ENCODE results near the gene SIX5. TPM values are rescaled to one million over a fixed set of nuclear protein-coding genes. Genes with fewer than 3 reads are reported as not detected.
A peak's percentile ranks its signal among the peaks of the same experiment; 100 is the strongest.

SIX5 gene
- total and polyA plus RNA-seq, 5 donors from 2014 or later = 0.17 to 1.3 (median 0.25) TPM; not detected in 1

- Histone ChIP-seq H3K27ac (ENCODE audit: insufficient read depth, low read length, poor library complexity, severe bottlenecking) (peak overlapping the region; percentile 94), H3K4me3 (ENCODE audit: low read depth, low read length) (peak overlapping the region; percentile 78), H3K36me3 (ENCODE audit: control insufficient read depth, insufficient read depth, low read length) (peaks cover 13% of the 10 kb centered on the region), H3K27me3 (ENCODE audit: control insufficient read depth, insufficient read depth, low read length) (no peaks in the 10 kb centered on the region), H3K9me3 (ENCODE audit: control insufficient read depth in 2 of 2, low read length in 2 of 2) (no peaks in the 10 kb centered on the region), H3K4me1 (ENCODE audit: control insufficient read depth, insufficient read depth, low read length, poor library complexity, severe bottlenecking) (peaks cover 21% of the 10 kb centered on the region)
- Mint-ChIP-seq H3K27ac (peak overlapping the region; percentile 92 to 98 (median 94)), H3K36me3 (peaks cover 8% of the 10 kb centered on the region), H3K4me3 (peak overlapping the region; percentile 91 to 99 (median 94)), H3K9me3 (no peaks in the 10 kb centered on the region), H3K27me3 (no peaks in the 10 kb centered on the region), H3K4me1 (peaks cover 14 to 61% (median 33%) of the 10 kb centered on the region in 4 donors)
- no peak for ATAC-seq (ENCODE audit: low read depth in 2 of 2)
- no peak for DNase-seq
Observed at GRCh38 chr19:45717983-45718650, 50.9 kb downstream of the SIX5 start.

DNA sequence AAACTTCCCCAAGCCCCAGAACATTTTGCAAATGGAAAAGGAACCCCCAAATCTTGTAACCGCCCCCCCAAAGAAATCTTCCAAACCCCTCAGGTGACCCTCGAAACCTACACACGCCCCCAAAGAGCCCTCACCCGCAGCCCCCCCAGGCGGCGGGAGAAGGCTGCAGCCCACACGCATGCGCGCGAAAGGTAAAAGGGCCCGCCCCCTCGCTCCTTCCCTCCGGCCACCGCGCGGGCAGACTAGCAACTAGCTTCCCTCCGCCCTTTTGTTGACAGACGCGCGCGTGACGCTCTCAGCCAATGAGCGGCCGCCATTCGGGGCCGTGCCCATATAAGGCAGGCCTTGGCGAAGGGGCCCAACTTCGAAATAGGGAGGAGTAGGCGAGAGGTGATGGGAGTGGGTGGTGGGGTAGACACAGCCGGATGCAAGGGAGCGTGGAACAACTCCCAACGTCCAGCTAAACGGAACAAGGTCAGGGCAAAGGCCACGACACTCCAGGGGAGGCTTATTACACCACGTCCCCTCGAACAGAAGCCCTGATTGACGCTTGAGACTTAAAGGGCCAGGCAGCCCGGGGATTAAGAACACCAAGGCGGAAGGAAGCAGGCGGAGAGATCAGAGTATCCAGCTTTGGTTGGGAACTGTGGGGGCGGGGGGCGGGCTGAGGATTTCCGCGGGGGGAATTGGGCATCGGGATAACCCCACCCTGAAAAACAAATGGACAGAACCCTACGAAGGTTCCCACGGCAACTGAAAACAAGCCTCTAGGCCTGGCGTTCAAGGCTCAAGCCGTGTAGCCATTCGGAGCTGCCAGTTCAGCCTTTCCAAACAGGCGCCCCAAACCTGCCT is 51.7 kb downstream of the SIX5 start:
- ATAC-seq (ENCODE audit: low read depth in 2 of 2) = peak; percentile 96 to 97
- Mint-ChIP-seq H3K4me1 (peaks cover 14 to 61% (median 33%) of the 10 kb centered on the region in 4 donors), H3K9me3 (no peaks in the 10 kb centered on the region)

DNA sequence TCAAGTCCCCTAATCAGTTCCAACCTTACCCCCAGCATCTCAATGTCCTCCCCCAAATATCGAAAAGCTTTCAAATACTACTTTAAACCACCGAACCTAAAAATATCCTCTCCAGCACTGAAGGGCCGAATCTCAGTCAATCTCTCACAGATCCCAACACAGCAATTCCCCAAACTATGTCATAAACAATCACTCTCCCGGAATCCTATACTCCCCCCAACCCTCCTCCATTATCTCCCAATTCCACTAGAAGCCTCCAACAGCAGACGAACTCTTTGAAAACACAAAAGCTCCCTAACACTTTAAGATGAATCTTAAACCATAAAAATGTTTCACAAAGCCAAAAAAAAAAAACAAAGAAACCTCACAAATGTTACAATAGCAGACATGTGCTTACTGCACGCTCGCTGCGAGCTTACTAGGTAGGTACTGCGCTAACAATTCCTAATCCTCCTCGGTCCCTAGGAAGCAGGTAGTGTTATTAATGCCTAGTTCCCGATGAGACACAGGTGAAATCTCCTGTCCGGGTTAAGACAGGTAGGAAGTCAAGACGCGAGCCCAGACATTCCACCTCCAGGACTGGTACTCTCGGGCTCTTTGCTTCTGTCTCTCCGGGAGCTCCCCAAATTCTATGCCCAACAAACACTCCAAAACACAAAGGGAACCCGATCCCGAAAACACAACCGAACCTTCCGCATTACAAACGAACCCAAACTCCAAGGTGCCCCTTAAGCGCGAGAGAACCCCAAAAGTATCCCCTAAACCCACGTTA is 52.5 kb downstream of the SIX5 start:
- H3K36me3 ChIP-seq (ENCODE audit: control insufficient read depth, insufficient read depth, low read length) = peaks cover 6% of the 10 kb centered on the region
- no peaks in the 10 kb centered on the region for H3K27me3 ChIP-seq (ENCODE audit: control insufficient read depth, insufficient read depth, low read length)
- H3K4me3 ChIP-seq (ENCODE audit: low read depth, low read length) = peak overlapping the region; percentile 94
- H3K27ac ChIP-seq (ENCODE audit: insufficient read depth, low read length, poor library complexity, severe bottlenecking) = peak overlapping the region; percentile 94
- DNase-seq (peak in 1 of 3 donors; percentile 38), ATAC-seq (ENCODE audit: low read depth in 2 of 2) (no peak)
- H3K27me3 Mint-ChIP-seq = no peaks in the 10 kb centered on the region
- no peaks in the 10 kb centered on the region for H3K9me3 Mint-ChIP-seq
- peak overlapping the region; percentile 91 to 99 (median 94) for H3K4me3 Mint-ChIP-seq
- H3K4me1 ChIP-seq (ENCODE audit: control insufficient read depth, insufficient read depth, low read length, poor library complexity, severe bottlenecking) = peaks cover 21% of the 10 kb centered on the region
- H3K27ac Mint-ChIP-seq = peak overlapping the region; percentile 79 to 98 (median 94)
- no peaks in the 10 kb centered on the region for H3K9me3 ChIP-seq (ENCODE audit: control insufficient read depth in 2 of 2, low read length in 2 of 2)
- H3K36me3 Mint-ChIP-seq = peaks cover 11% of the 10 kb centered on the region
- H3K4me1 Mint-ChIP-seq = peaks cover 14 to 60% (median 33%) of the 10 kb centered on the region in 4 donors

More for the DNA sequence above, 51.7 kb downstream of the SIX5 start:
- peaks cover 8% of the 10 kb centered on the region for H3K36me3 Mint-ChIP-seq
- peak overlapping the region; percentile 79 to 98 (median 94) for H3K27ac Mint-ChIP-seq
- H3K4me3 Mint-ChIP-seq = peak overlapping the region; percentile 91 to 99 (median 94)
- DNase-seq = peak; percentile 97 to 99 (median 98)
- Histone ChIP-seq H3K4me3 (ENCODE audit: low read depth, low read length) (peak overlapping the region; percentile 94), H3K9me3 (ENCODE audit: control insufficient read depth in 2 of 2, low read length in 2 of 2) (no peaks in the 10 kb centered on the region), H3K27ac (ENCODE audit: insufficient read depth, low read length, poor library complexity, severe bottlenecking) (peak overlapping the region; percentile 94), H3K4me1 (ENCODE audit: control insufficient read depth, insufficient read depth, low read length, poor library complexity, severe bottlenecking) (peaks cover 21% of the 10 kb centered on the region), H3K27me3 (ENCODE audit: control insufficient read depth, insufficient read depth, low read length) (no peaks in the 10 kb centered on the region), H3K36me3 (ENCODE audit: control insufficient read depth, insufficient read depth, low read length) (peaks cover 7% of the 10 kb centered on the region)
- H3K27me3 Mint-ChIP-seq = no peaks in the 10 kb centered on the region

DNA sequence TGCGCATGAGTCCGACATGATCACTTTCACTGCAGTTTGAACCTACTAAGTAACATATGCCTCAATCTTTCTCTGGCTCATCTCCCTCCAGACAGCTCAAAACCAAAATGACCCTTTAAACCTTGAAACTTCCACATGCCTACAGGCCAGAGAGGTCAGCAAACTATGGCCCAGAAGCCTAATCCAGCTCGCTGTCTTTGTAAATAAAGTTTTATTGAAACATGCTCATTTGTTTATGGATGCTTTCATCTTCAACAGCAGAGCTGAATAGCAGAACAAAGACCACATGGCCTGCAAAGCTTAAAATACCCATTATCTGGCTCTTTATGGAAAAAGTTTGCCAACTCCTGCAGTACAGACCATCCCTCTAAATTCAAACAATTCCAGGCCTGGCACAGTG is 53.9 kb downstream of the SIX5 start:
- Histone ChIP-seq H3K36me3 (ENCODE audit: control insufficient read depth, insufficient read depth, low read length) (peaks cover 6% of the 10 kb centered on the region), H3K27ac (ENCODE audit: insufficient read depth, low read length, poor library complexity, severe bottlenecking) (no peak overlapping the region), H3K27me3 (ENCODE audit: control insufficient read depth, insufficient read depth, low read length) (no peaks in the 10 kb centered on the region), H3K9me3 (ENCODE audit: control insufficient read depth in 2 of 2, low read length in 2 of 2) (no peaks in the 10 kb centered on the region), H3K4me1 (ENCODE audit: control insufficient read depth, insufficient read depth, low read length, poor library complexity, severe bottlenecking) (peaks cover 21% of the 10 kb centered on the region), H3K4me3 (ENCODE audit: low read depth, low read length) (no peak overlapping the region)
- DNase-seq (no peak), ATAC-seq (ENCODE audit: low read depth in 2 of 2) (no peak)
- Mint-ChIP-seq H3K27ac (peak overlapping the region in 1 of 3 donors; percentile 28), H3K9me3 (no peaks in the 10 kb centered on the region), H3K36me3 (peaks cover 17% of the 10 kb centered on the region), H3K27me3 (peaks cover 5% of the 10 kb centered on the region), H3K4me1 (peaks cover 14 to 65% (median 37%) of the 10 kb centered on the region in 4 donors), H3K4me3 (peak overlapping the region; percentile 91 to 99 (median 94))

Other genes starting within 250 kb of the SIX5 start
- 7.3 TPM for gene OPA3, start 184.4 kb downstream of the SIX5 start, total RNA-seq
- gene OPA3, start 184.4 kb downstream of the SIX5 start, polyA plus RNA-seq = 1 to 10 TPM; 4.7 to 8.2 (median 5.9) TPM
- gene GPR4, start 167.0 kb downstream of the SIX5 start, total RNA-seq = not detected
- not detected for gene GPR4, start 167.0 kb downstream of the SIX5 start, polyA plus RNA-seq
- 90.0 TPM for gene EML2, start 129.9 kb downstream of the SIX5 start, total RNA-seq
- 10 to 100 TPM; 15.1 to 23.8 (median 18.3) TPM for gene EML2, start 129.9 kb downstream of the SIX5 start, polyA plus RNA-seq
- 9.3 TPM for gene GIPR, start 101.0 kb downstream of the SIX5 start, total RNA-seq
- under 1 TPM in 3 of 4 donors, not detected in 1; 0.15 to 0.19 (median 0.17) TPM for gene GIPR, start 101.0 kb downstream of the SIX5 start, polyA plus RNA-seq
- gene SNRPD2, start 77.3 kb downstream of the SIX5 start, total RNA-seq = 271 TPM
- 1,000 to 10,000 TPM; 1,054 to 1,255 (median 1,105) TPM for gene SNRPD2, start 77.3 kb downstream of the SIX5 start, polyA plus RNA-seq
- gene QPCTL, start 76.6 kb downstream of the SIX5 start, total RNA-seq = 10.0 TPM
- gene QPCTL, start 76.6 kb downstream of the SIX5 start, polyA plus RNA-seq = 1 to 10 TPM in 1 of 4 donors, under 1 TPM in 3; 0.37 to 1.1 (median 0.52) TPM
- 26.5 TPM for gene FBXO46, start 38.4 kb downstream of the SIX5 start, total RNA-seq
- 10 to 100 TPM in 3 of 4 donors, 1 to 10 TPM in 1; 8.0 to 12.0 (median 10.5) TPM for gene FBXO46, start 38.4 kb downstream of the SIX5 start, polyA plus RNA-seq
- gene MEIOSIN, start 35.8 kb downstream of the SIX5 start, total RNA-seq = not detected
- not detected for gene MEIOSIN, start 35.8 kb downstream of the SIX5 start, polyA plus RNA-seq
- 68.1 TPM for gene DMPK, start 13.2 kb upstream of the SIX5 start, total RNA-seq
- gene DMPK, start 13.2 kb upstream of the SIX5 start, polyA plus RNA-seq = 1 to 10 TPM in 3 of 4 donors, under 1 TPM in 1; 0.61 to 1.6 (median 1.5) TPM
- gene DMWD, start 23.6 kb upstream of the SIX5 start, total RNA-seq = 63.8 TPM
- 10 to 100 TPM; 13.5 to 18.3 (median 15.7) TPM for gene DMWD, start 23.6 kb upstream of the SIX5 start, polyA plus RNA-seq
- 0.20 TPM for gene RSPH6A, start 46.1 kb upstream of the SIX5 start, total RNA-seq
- gene RSPH6A, start 46.1 kb upstream of the SIX5 start, polyA plus RNA-seq = not detected
- gene SYMPK, start 93.9 kb upstream of the SIX5 start, total RNA-seq = 87.6 TPM
- 10 to 100 TPM in 2 of 4 donors, 1 to 10 TPM in 2; 5.0 to 13.0 (median 8.6) TPM for gene SYMPK, start 93.9 kb upstream of the SIX5 start, polyA plus RNA-seq
- gene FOXA3, start 95.1 kb upstream of the SIX5 start, total RNA-seq = not detected
- not detected for gene FOXA3, start 95.1 kb upstream of the SIX5 start, polyA plus RNA-seq
- gene IRF2BP1, start 116.9 kb upstream of the SIX5 start, total RNA-seq = 21.2 TPM
- 1 to 10 TPM; 4.5 to 6.4 (median 5.4) TPM for gene IRF2BP1, start 116.9 kb upstream of the SIX5 start, polyA plus RNA-seq
- 8.7 TPM for gene MYPOP, start 133.4 kb upstream of the SIX5 start, total RNA-seq
- under 1 TPM in 3 of 4 donors, not detected in 1; 0.17 to 0.44 (median 0.20) TPM for gene MYPOP, start 133.4 kb upstream of the SIX5 start, polyA plus RNA-seq
- not detected for gene NANOS2, start 145.5 kb upstream of the SIX5 start, total RNA-seq
- not detected for gene NANOS2, start 145.5 kb upstream of the SIX5 start, polyA plus RNA-seq
- not detected for gene NOVA2, start 204.6 kb upstream of the SIX5 start, total RNA-seq
- not detected for gene NOVA2, start 204.6 kb upstream of the SIX5 start, polyA plus RNA-seq
- 12.6 TPM for gene CCDC61, start 226.2 kb upstream of the SIX5 start, total RNA-seq
- 10 to 100 TPM in 1 of 4 donors, 1 to 10 TPM in 3; 7.1 to 11.9 (median 8.2) TPM for gene CCDC61, start 226.2 kb upstream of the SIX5 start, polyA plus RNA-seq

All from CD4-positive, CD25-positive, alpha-beta regulatory T cell (primary cell).